WTC11 (cell line): ENCODE measurements around the gene TMEM185A. TPM values are rescaled to one million over a fixed set of nuclear protein-coding genes. Genes with fewer than 3 reads are reported as not detected.
"Not testable (repeated sequence)": the region's sequence is repeated elsewhere in the genome, so short reads cannot be mapped to it uniquely, and the experiment has no call there.

Source experiments
- ATAC-seq: fragments of 200-7000 bp; cut with Tn5 transposase; 2 replicates; pipeline ENCODE4 v1.10.0; 2021; ENCODE audit warnings: mild to moderate bottlenecking, moderate library complexity
- Bru-seq: library from RNA; stranded (reverse); fragments of 400-500 nt; gene quantifications from one replicate; lab custom pipeline; 2021; lab: Mats Ljungman, UMichigan
- CTCF ChIA-PET: fragments of 300-600 bp; sonication (Branson Sonifier 250); formaldehyde crosslinking; loops from one replicate; lab custom pipeline; 2021; ENCODE audit warnings: antibody characterized with exemption; lab: Charles Lee
- POLR2A ChIA-PET: fragments of 350-600 bp; sonication (Branson Sonifier 250); formaldehyde crosslinking; loops from one replicate; lab custom pipeline; 2021; ENCODE audit warnings: antibody characterized with exemption; lab: Charles Lee
- DNase-seq: peaks from one replicate; pipeline ENCODE4 v3.0.0; 2021; ENCODE audit warnings: low spot score
- H3K27ac Mint-ChIP-seq: 2 replicates; pipeline ENCODE4 v1.8.0; 2021; ENCODE audit warnings: mixed read lengths
- H3K27me3 Mint-ChIP-seq: 2 replicates; pipeline ENCODE4 v1.8.0; 2021; ENCODE audit warnings: low read depth, mild to moderate bottlenecking, moderate library complexity, mixed read lengths
- H3K36me3 Mint-ChIP-seq: 2 replicates; pipeline ENCODE4 v1.8.0; 2021; ENCODE audit warnings: mixed read lengths
- H3K4me1 Mint-ChIP-seq: 2 replicates; pipeline ENCODE4 v1.8.0; 2022; ENCODE audit warnings: mixed read lengths
- H3K4me3 Mint-ChIP-seq: 2 replicates; pipeline ENCODE4 v1.8.0; 2021; ENCODE audit warnings: mild to moderate bottlenecking, moderate library complexity, mixed read lengths
- H3K9me3 Mint-ChIP-seq: 2 replicates; pipeline ENCODE4 v1.8.0; 2021; ENCODE audit warnings: mixed read lengths
- AFF4 ChIP-seq: sonication (generic); formaldehyde crosslinking; IDR thresholded peaks from 2 replicates; pipeline ENCODE4 v1.8.1; 2023; ENCODE audit warnings: mild to moderate bottlenecking, missing genetic modification reagents, borderline replicate concordance
- CBFB ChIP-seq: sonication (generic); formaldehyde crosslinking; IDR thresholded peaks from 2 replicates; pipeline ENCODE4 v1.8.1; 2022; ENCODE audit warnings: mild to moderate bottlenecking, low read depth, missing genetic modification reagents
- EMX1 ChIP-seq: fragments of 250-450 bp; sonication (Bioruptor Pico); IDR thresholded peaks from 2 replicates; pipeline ENCODE4 v1.8.0; 2021; ENCODE audit warnings: mild to moderate bottlenecking
- MAX ChIP-seq: sonication (generic); formaldehyde crosslinking; IDR thresholded peaks from 2 replicates; pipeline ENCODE4 v1.8.0; 2022; ENCODE audit warnings: mild to moderate bottlenecking, missing genetic modification reagents
- SMAD3 ChIP-seq: sonication (generic); formaldehyde crosslinking; IDR thresholded peaks from 2 replicates; pipeline ENCODE4 v1.8.0; 2022; ENCODE audit warnings: missing genetic modification reagents, mild to moderate bottlenecking, borderline replicate concordance
- SP1 ChIP-seq: sonication (generic); formaldehyde crosslinking; conservative IDR thresholded peaks from 2 replicates; pipeline ENCODE4 v1.8.1; 2022; ENCODE audit warnings: missing genetic modification reagents
- long read RNA-seq, 3 experiments: library from RNA in 1 of 3; library from capped mRNA in 1 of 3; library from polyadenylated mRNA in 1 of 3; unstranded in 2 of 3; stranded (forward) in 1 of 3; transcript quantifications; one replicate each; pipeline ENCODE4 v2.0.0, GENCODE V29; 2021
- total RNA-seq: library from RNA; stranded (reverse); gene quantifications from 3 replicates; pipeline ENCODE4 v1.2.3, GENCODE V29; 2021
- TF ChIP-seq, protein P1 (sequence below): sonication (generic); formaldehyde crosslinking; IDR thresholded peaks from 2 replicates; pipeline ENCODE4 v1.8.1; 2023; ENCODE audit warnings: mild to moderate bottlenecking, moderate library complexity, missing genetic modification reagents
- TF ChIP-seq, protein P2 (sequence below): sonication (generic); formaldehyde crosslinking; IDR thresholded peaks from 2 replicates; pipeline ENCODE4 v1.8.1; 2022; ENCODE audit warnings: mild to moderate bottlenecking, missing genetic modification reagents, moderate library complexity, borderline replicate concordance
- TF ChIP-seq, protein P3 (sequence below): sonication (generic); formaldehyde crosslinking; IDR thresholded peaks from 2 replicates; pipeline ENCODE4 v1.8.0; 2023; ENCODE audit warnings: missing genetic modification reagents, mild to moderate bottlenecking, borderline replicate concordance

The TMEM185A gene
- 15.9 to 20.2 TPM (median 17.1 TPM) in 3 replicates for total RNA-seq
- Bru-seq, nascent RNA, result percentile 70 among the genes with signal in this experiment
- long read RNA-seq, experiment 1, transcript TMEM185A-208 (6 exons, 2,662 nt), result minor isoform, 10 of 126 reads
- long read RNA-seq, experiment 1, transcript TMEM185A-209 (4 exons, 2,178 nt), result minor isoform, 11 of 126 reads
- long read RNA-seq, experiment 1, transcript TMEM185A-207 (7 exons, 2,840 nt), result major isoform, 67 of 126 reads
- long read RNA-seq, experiment 1, transcript TMEM185A-204 (4 exons, 903 nt), result minor isoform, 13 of 126 reads
- long read RNA-seq, experiment 1, partial matches to known transcripts, result 2 of 126 reads
- long read RNA-seq, experiment 1, other reads (novel, unspliced or antisense), result 23 of 126 reads
- long read RNA-seq, experiment 2, transcript TMEM185A-207 (7 exons, 2,840 nt), result major isoform, 11 of 27 reads
- long read RNA-seq, experiment 2, partial matches to known transcripts, result 0 of 27 reads
- long read RNA-seq, experiment 2, other reads (novel, unspliced or antisense), result 11 of 27 reads
- long read RNA-seq, experiment 3, partial matches to known transcripts, result 0 of 10 reads
- long read RNA-seq, experiment 3, other reads (novel, unspliced or antisense), result 4 of 10 reads

DNA sequence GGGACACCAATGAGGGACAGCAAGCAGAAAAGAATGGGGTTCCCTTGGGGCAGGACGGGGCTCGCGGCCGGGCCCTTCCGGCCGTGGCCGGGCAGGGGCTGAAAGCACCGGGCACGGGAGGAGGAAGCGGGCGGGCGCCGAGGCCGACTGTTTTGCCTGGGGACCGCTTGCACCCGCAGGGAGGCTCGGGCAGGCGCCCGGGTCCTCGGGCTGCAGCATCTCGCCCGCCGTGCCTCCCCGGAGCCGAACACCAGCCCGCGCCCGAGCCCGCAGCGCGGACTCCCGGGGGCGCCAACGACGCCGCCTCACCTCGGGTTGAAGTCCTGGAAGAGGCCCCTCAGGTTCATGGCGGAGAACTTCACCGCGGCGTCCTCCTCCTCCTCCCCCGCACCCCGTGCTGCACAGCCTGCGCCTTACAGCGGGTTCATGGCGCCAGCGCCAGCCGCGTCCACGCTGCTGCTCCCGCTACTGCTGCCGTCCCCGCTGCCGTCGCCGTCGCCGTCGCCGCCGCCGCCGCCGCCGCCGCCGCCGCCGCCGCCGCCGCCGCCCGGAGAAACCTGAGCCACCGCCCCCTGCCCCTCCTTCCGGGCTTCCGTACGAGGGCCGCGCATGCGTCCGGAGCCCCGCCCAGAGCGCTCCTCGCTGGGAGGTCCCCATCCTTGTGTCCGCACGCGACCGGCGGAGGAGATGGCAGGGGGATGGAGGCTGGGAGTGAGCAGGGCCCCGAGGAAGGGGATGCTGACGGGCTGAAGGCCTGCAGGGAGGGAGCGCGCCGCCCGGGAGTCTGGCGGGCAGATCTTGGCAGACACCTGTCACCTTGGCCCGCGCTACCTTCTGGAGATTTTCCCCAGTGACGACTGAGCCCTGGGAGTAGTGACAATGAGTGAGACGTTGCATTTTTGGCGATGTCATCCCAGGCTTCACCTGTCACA, at the start of gene TMEM185A:
TSS of gene TMEM185A (minus strand) at position 559 of the 932 bp plus-strand sequence. CDS start at position 347, 212 bp downstream.
- H3K36me3 Mint-ChIP-seq, result no peaks in the 10 kb centered on the region
- H3K4me1 Mint-ChIP-seq, result peaks cover 24% of the 10 kb centered on the region
- peak within 1 kb of the TSS; percentile 90 for H3K4me3 Mint-ChIP-seq
- ChIA-PET POLR2A (no interaction called here), CTCF (no interaction called here)
- no peak within 1 kb of the TSS for H3K27ac Mint-ChIP-seq
- H3K27me3 Mint-ChIP-seq, result peaks cover 40% of the 10 kb centered on the region
- peak; percentile 74 for DNase-seq
- H3K9me3 Mint-ChIP-seq, result peaks cover 1% of the 10 kb centered on the region; the same call in 1 of the 2 replicates
- ATAC-seq, result peak; percentile 84
- TF ChIP-seq MAX (CRISPR knock-in tag) (peak; percentile 67), EMX1 (CRISPR knock-in tag) (no peak), CBFB (CRISPR knock-in tag) (no peak), SP1 (CRISPR knock-in tag) (peak; percentile 38; the same call in 1 of the 2 replicates)
- TF ChIP-seq, all 79 proteins: peak for 2

GRCh38 chrX:149681182-149681581, 49.6 kb upstream of the TMEM185A start:
- POLR2A ChIA-PET, result no interaction called here
- ATAC-seq (no peak), DNase-seq (no peak)
- TF ChIP-seq, protein P1, sequence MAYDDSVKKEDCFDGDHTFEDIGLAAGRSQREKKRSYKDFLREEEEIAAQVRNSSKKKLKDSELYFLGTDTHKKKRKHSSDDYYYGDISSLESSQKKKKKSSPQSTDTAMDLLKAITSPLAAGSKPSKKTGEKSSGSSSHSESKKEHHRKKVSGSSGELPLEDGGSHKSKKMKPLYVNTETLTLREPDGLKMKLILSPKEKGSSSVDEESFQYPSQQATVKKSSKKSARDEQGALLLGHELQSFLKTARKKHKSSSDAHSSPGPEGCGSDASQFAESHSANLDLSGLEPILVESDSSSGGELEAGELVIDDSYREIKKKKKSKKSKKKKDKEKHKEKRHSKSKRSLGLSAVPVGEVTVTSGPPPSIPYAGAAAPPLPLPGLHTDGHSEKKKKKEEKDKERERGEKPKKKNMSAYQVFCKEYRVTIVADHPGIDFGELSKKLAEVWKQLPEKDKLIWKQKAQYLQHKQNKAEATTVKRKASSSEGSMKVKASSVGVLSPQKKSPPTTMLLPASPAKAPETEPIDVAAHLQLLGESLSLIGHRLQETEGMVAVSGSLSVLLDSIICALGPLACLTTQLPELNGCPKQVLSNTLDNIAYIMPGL, result no peak
- TF ChIP-seq SMAD3 (CRISPR knock-in tag) (no peak), AFF4 (CRISPR knock-in tag) (no peak)
- TF ChIP-seq, protein P2, sequence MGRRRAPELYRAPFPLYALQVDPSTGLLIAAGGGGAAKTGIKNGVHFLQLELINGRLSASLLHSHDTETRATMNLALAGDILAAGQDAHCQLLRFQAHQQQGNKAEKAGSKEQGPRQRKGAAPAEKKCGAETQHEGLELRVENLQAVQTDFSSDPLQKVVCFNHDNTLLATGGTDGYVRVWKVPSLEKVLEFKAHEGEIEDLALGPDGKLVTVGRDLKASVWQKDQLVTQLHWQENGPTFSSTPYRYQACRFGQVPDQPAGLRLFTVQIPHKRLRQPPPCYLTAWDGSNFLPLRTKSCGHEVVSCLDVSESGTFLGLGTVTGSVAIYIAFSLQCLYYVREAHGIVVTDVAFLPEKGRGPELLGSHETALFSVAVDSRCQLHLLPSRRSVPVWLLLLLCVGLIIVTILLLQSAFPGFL (CRISPR knock-in tag), result no peak
- TF ChIP-seq, protein P3, sequence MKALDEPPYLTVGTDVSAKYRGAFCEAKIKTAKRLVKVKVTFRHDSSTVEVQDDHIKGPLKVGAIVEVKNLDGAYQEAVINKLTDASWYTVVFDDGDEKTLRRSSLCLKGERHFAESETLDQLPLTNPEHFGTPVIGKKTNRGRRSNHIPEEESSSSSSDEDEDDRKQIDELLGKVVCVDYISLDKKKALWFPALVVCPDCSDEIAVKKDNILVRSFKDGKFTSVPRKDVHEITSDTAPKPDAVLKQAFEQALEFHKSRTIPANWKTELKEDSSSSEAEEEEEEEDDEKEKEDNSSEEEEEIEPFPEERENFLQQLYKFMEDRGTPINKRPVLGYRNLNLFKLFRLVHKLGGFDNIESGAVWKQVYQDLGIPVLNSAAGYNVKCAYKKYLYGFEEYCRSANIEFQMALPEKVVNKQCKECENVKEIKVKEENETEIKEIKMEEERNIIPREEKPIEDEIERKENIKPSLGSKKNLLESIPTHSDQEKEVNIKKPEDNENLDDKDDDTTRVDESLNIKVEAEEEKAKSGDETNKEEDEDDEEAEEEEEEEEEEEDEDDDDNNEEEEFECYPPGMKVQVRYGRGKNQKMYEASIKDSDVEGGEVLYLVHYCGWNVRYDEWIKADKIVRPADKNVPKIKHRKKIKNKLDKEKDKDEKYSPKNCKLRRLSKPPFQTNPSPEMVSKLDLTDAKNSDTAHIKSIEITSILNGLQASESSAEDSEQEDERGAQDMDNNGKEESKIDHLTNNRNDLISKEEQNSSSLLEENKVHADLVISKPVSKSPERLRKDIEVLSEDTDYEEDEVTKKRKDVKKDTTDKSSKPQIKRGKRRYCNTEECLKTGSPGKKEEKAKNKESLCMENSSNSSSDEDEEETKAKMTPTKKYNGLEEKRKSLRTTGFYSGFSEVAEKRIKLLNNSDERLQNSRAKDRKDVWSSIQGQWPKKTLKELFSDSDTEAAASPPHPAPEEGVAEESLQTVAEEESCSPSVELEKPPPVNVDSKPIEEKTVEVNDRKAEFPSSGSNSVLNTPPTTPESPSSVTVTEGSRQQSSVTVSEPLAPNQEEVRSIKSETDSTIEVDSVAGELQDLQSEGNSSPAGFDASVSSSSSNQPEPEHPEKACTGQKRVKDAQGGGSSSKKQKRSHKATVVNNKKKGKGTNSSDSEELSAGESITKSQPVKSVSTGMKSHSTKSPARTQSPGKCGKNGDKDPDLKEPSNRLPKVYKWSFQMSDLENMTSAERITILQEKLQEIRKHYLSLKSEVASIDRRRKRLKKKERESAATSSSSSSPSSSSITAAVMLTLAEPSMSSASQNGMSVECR (CRISPR knock-in tag), result no peak
- Mint-ChIP-seq H3K27me3 (peaks cover 23% of the 10 kb centered on the region), H3K4me3 (no peak overlapping the region), H3K27ac (no peak overlapping the region), H3K4me1 (peaks cover 33% of the 10 kb centered on the region), H3K9me3 (peaks cover 4% of the 10 kb centered on the region), H3K36me3 (0 out of 2 replicates have a peak, but pooled peaks cover 4% of the 10 kb centered on the region)
- CTCF ChIA-PET, result no interaction called here

GRCh38 chrX:149679164-149679678, 47.6 kb upstream of the TMEM185A start:
- H3K27ac Mint-ChIP-seq, ATAC-seq, CTCF ChIA-PET, POLR2A ChIA-PET, H3K36me3 Mint-ChIP-seq, H3K4me3 Mint-ChIP-seq, H3K9me3 Mint-ChIP-seq, DNase-seq: not testable (repeated sequence)
- Mint-ChIP-seq H3K4me1 (peaks cover 30% of the 10 kb centered on the region), H3K27me3 (peaks cover 11% of the 10 kb centered on the region)

GRCh38 chrX:149675554-149675953, 44.0 kb upstream of the TMEM185A start:
- H3K4me1 Mint-ChIP-seq, DNase-seq, H3K9me3 Mint-ChIP-seq, CTCF ChIA-PET, H3K36me3 Mint-ChIP-seq, H3K27ac Mint-ChIP-seq, POLR2A ChIA-PET, H3K27me3 Mint-ChIP-seq, H3K4me3 Mint-ChIP-seq: not testable (repeated sequence)
- ATAC-seq, result peak; percentile 88
